ENCODE results near the gene SCML1. TPM values are rescaled to one million over a fixed set of nuclear protein-coding genes. Genes with fewer than 3 reads are reported as not detected.

SCML1 gene, protein sequence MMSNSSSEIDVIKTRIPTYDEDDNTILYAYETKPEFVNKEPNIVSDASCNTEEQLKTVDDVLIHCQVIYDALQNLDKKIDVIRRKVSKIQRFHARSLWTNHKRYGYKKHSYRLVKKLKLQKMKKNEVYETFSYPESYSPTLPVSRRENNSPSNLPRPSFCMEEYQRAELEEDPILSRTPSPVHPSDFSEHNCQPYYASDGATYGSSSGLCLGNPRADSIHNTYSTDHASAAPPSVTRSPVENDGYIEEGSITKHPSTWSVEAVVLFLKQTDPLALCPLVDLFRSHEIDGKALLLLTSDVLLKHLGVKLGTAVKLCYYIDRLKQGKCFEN
- 10 to 100 TPM; 11.7 to 21.4 TPM for total RNA-seq

DNA sequence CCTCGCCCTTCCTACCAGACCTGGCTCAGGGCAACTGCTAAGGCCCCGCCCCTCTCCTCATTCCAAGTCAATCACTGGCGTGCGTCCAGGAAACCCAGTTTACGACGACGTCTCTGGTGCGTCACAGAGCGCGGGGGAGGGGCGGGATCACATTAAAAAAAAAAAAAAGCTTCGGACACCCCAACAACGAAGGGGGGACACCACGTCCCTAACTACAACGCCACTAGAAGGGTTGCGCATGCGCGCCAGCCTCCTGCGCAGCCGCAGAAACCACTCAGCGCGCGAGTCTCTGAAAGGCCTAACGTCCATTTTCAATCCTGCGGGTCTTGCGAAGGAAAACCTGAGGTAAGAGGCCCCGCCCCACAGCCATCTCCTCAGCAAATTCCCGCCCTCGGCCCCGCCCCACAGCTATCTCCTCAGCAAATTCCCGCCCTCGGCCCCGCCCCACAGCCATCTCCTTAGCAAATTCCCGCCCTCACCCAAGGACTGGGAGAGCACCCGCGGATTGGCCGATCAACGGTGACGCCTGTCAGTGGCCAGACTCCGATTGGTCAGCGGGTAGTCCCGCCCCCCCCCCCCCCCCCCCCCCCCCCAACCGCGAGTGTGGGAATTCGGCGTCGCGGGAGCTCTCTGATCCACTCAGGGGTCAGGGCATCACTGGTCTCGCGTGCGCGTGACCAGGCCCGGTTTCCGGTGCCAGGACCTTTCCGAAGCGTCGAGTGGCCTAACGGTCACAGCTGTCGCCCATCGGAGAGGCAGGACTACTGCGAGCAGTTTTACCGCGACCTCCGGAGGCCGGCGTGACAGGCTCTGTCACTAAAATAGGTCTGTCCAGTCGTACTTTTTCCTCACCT, at the start of gene SCML1:
SCML1 (plus strand) TSS at position 638 of the 854 bp plus-strand sequence. CDS start 6,694 bp downstream, outside the sequence.
- no peaks in the 10 kb centered on the region for H3K4me1 ChIP-seq
- no peaks in the 10 kb centered on the region for H3K27me3 ChIP-seq
- H3K4me3 ChIP-seq, result peak within 1 kb of the TSS; percentile 22
- H3K9me3 ChIP-seq, result no peaks in the 10 kb centered on the region
- intact Hi-C loops (cut with DNase I), result no loop called here
- H3K9ac ChIP-seq (ENCODE audit: low read depth in 2 of 2, low read length in 2 of 2), result peak within 1 kb of the TSS; percentile 63 to 84
- DNase-seq, result peak; percentile 96
- no peaks in the 10 kb centered on the region for H3K36me3 ChIP-seq
- peak within 1 kb of the TSS; percentile 75 for H3K27ac ChIP-seq
- TF ChIP-seq, protein P1, sequence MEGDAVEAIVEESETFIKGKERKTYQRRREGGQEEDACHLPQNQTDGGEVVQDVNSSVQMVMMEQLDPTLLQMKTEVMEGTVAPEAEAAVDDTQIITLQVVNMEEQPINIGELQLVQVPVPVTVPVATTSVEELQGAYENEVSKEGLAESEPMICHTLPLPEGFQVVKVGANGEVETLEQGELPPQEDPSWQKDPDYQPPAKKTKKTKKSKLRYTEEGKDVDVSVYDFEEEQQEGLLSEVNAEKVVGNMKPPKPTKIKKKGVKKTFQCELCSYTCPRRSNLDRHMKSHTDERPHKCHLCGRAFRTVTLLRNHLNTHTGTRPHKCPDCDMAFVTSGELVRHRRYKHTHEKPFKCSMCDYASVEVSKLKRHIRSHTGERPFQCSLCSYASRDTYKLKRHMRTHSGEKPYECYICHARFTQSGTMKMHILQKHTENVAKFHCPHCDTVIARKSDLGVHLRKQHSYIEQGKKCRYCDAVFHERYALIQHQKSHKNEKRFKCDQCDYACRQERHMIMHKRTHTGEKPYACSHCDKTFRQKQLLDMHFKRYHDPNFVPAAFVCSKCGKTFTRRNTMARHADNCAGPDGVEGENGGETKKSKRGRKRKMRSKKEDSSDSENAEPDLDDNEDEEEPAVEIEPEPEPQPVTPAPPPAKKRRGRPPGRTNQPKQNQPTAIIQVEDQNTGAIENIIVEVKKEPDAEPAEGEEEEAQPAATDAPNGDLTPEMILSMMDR (IDR thresholded peaks at IDR 0.05), result no peak

- H3K9me3 ChIP-seq, result no peaks in the 10 kb centered on the region
- intact Hi-C loops (cut with DNase I), result loop anchor here (10.0 kb wide), 2 partner anchors 153 to 863 kb away; no protein-coding TSS in a partner anchor
- H3K27me3 ChIP-seq, result no peaks in the 10 kb centered on the region
- TF ChIP-seq, protein P1 (IDR thresholded peaks at IDR 0.05), result no peak
- H3K36me3 ChIP-seq, result no peaks in the 10 kb centered on the region
- no peak overlapping the region for H3K9ac ChIP-seq (ENCODE audit: low read depth in 2 of 2, low read length in 2 of 2)
- H3K4me3 ChIP-seq, result no peak overlapping the region
- no peaks in the 10 kb centered on the region for H3K4me1 ChIP-seq
- H3K27ac ChIP-seq, result no peak overlapping the region
- DNase-seq, result no peak
Measured at GRCh38 chrX:17687648-17688047, 49.6 kb upstream of the SCML1 start.

DNA sequence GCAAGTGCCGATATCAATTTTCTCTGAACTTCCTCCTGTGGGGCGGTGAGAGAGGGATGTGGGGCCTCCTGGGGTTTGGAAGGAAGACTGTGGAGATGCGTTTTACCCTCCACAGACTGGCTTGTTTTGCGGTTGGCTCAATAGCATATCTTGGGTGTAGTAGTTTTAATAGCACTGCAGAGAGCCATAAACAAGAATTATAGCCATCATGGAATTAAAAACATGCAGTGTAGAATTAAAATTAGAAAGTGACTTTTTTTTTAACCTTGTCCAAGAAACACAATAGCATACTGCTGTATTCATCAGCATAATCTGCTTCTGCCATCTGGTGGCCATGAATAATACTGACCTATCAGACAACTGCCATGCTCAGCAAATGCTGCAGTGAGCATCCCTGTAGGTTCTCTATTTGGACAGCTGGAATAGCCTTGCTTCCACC, 47.3 kb upstream of the SCML1 start:
- H3K4me3 ChIP-seq, result no peak overlapping the region
- H3K36me3 ChIP-seq, result no peaks in the 10 kb centered on the region
- TF ChIP-seq, protein P1 (IDR thresholded peaks at IDR 0.05), result peak; percentile 71
- H3K4me1 ChIP-seq, result no peaks in the 10 kb centered on the region
- intact Hi-C loops (cut with DNase I), result loop anchor here (5.0 to 10.0 kb wide), 4 partner anchors 155 to 865 kb away; no protein-coding TSS in a partner anchor
- no peak overlapping the region for H3K9ac ChIP-seq (ENCODE audit: low read depth in 2 of 2, low read length in 2 of 2)
- H3K9me3 ChIP-seq, result no peaks in the 10 kb centered on the region
- no peak overlapping the region for H3K27ac ChIP-seq
- peak; percentile 71 for DNase-seq
- H3K27me3 ChIP-seq, result no peaks in the 10 kb centered on the region

GRCh38 chrX:17692709-17693346, 44.5 kb upstream of the SCML1 start:
- Histone ChIP-seq H3K36me3 (no peaks in the 10 kb centered on the region), H3K4me3 (no peak overlapping the region), H3K27ac (no peak overlapping the region), H3K9me3 (no peaks in the 10 kb centered on the region), H3K9ac (ENCODE audit: low read depth in 2 of 2, low read length in 2 of 2) (no peak overlapping the region), H3K4me1 (no peaks in the 10 kb centered on the region), H3K27me3 (no peaks in the 10 kb centered on the region)
- TF ChIP-seq, protein P1 (IDR thresholded peaks at IDR 0.05), result no peak
- intact Hi-C loops (cut with DNase I), result loop anchor here (5.0 to 10.0 kb wide), 2 partner anchors 451 to 568 kb away; no protein-coding TSS in a partner anchor
- no peak for DNase-seq

GRCh38 chrX:17697191-17697590, 40.1 kb upstream of the SCML1 start:
- Histone ChIP-seq H3K4me1 (no peaks in the 10 kb centered on the region), H3K9ac (ENCODE audit: low read depth in 2 of 2, low read length in 2 of 2) (no peak overlapping the region), H3K27ac (no peak overlapping the region), H3K27me3 (no peaks in the 10 kb centered on the region), H3K4me3 (no peak overlapping the region), H3K36me3 (no peaks in the 10 kb centered on the region), H3K9me3 (no peaks in the 10 kb centered on the region)
- no peak for DNase-seq
- intact Hi-C loops (cut with DNase I), result loop anchor here (10.0 kb wide), 1 partner anchor 572 kb away; no protein-coding TSS in a partner anchor
- TF ChIP-seq, protein P1 (IDR thresholded peaks at IDR 0.05), result no peak
